ENCODE data around the gene LONRF2. TPM values are rescaled to one million over a fixed set of nuclear protein-coding genes. Genes with fewer than 3 reads are reported as not detected.

Gene LONRF2
- total RNA-seq, 2 experiments from 2014 or later = 0.02 TPM; not detected in 1

GRCh38 chr2:100247256-100248043 is 74.9 kb downstream of the LONRF2 start:
- DNase-seq = no peak
- ChIA-PET POLR2A (no interaction called here), CTCF (interaction anchor here (0.6 to 1.5 kb wide), 2 partner anchors 15 to 500 kb away, joined by 3 to 8 read pairs; no protein-coding TSS in a partner anchor)
- H3K27ac Mint-ChIP-seq = no peak overlapping the region
- H3K4me1 Mint-ChIP-seq (ENCODE audit: low read depth) = no peaks in the 10 kb centered on the region
- H3K36me3 Mint-ChIP-seq = no peaks in the 10 kb centered on the region
- intact Hi-C loops (cut with micrococcal nuclease) = no loop called here
- no peaks in the 10 kb centered on the region for H3K9me3 Mint-ChIP-seq
- no peak overlapping the region for H3K4me3 Mint-ChIP-seq
- H3K27me3 Mint-ChIP-seq = peaks cover 7% of the 10 kb centered on the region

DNA sequence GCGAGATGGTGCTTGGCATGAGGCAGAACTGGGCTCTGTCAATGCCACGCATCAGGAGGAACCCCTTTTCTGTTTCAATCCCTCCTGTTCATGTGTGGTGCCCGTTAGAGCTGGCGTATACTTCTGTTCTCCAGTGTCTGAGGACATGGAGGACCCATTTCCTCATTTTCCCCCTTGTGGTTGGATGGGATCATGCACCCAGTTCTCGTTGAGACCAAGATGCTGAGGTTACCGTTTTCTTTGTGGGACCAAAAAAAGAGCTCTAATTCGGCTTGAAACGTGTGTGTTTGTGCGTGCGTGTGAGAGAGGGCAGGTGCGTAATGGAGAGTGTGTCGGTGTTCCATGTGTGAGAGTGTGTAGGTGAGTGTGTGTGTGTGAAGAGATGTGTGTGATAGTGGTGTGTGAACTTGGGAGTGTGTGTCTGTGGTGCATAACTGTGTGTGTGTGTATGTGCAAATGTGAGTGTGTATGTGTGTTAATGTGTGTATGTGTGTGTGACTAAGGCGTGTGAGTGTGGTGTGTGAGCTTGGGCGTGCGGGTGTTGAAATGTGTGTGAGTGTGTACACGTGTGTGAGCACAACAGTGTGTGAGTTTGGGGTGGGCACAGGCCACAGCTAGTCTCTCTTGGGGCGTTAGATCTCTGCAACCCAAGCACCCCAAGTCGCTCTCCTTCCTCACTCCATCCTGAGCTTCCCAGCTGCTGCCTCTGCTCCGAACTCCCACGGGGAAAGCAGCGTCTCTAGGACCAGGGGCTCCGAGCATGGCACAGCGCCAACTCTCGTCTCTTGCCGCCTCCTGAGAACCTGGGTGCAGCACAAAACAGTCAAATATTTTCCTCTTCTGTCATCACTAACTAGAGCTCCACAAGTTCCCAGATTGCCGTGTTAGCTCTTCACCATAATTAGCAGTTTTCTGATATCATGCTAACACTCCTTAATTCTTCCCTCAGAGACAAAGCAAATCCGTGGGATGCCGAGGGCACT is 75.8 kb downstream of the LONRF2 start:
- H3K27me3 Mint-ChIP-seq = peaks cover 7% of the 10 kb centered on the region
- intact Hi-C loops (cut with micrococcal nuclease) = no loop called here
- no peaks in the 10 kb centered on the region for H3K4me1 Mint-ChIP-seq (ENCODE audit: low read depth)
- POLR2A ChIA-PET = no interaction called here
- CTCF ChIA-PET = interaction anchor here (0.5 to 2.7 kb wide), 5 partner anchors 16 to 1975 kb away, joined by 3 to 19 read pairs (median 6); no protein-coding TSS in a partner anchor
- H3K9me3 Mint-ChIP-seq = no peaks in the 10 kb centered on the region
- H3K36me3 Mint-ChIP-seq = no peaks in the 10 kb centered on the region
- DNase-seq = no peak
- no peak overlapping the region for H3K27ac Mint-ChIP-seq
- H3K4me3 Mint-ChIP-seq = no peak overlapping the region

- CTCF ChIA-PET = interaction anchor here (1.3 to 2.7 kb wide), 2 partner anchors 427 to 686 kb away, joined by 6 to 19 read pairs; no protein-coding TSS in a partner anchor
Measured at GRCh38 chr2:100245681-100246080, 76.6 kb downstream of the LONRF2 start.

DNA sequence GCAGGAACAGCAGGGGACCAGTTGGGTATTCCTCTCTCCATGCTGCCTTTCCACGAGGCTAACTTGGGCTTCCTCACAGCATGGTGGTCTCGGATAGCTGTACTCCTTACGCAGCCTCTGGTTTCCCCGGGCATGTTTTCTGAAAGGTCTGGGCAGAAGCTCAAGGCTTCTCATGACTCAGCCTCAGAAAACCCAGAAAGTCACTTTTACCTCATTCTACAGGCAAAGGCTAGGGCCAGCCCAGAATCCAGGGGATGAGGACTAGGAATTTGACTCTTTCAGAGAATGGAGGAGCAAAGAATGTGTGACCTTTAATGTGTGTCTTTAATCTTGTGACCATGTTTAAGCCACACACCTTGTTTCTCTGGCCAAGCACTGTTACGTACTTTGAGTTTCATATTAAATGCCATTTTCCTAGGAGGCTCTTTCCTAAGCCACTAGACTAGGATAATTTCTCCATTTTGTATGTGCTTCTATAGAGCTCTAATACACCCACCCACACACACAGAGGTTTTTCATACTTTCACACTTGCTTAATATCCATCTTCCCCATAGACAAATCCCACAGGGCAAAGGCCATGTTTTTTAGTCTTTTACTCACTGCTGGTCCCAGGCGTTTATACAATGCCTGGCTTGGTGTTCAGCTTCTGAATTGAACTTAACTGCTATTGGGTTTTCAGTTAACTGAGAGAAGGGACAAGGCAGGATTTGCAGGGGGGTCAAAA is 77.3 kb downstream of the LONRF2 start:
- CTCF ChIA-PET = interaction anchor here (1.3 to 2.7 kb wide), 2 partner anchors 426 to 685 kb away, joined by 6 to 19 read pairs; no protein-coding TSS in a partner anchor
- no peaks in the 10 kb centered on the region for H3K36me3 Mint-ChIP-seq

More at GRCh38 chr2:100245681-100246080, 76.6 kb downstream of the LONRF2 start:
- H3K4me1 Mint-ChIP-seq (ENCODE audit: low read depth) = no peaks in the 10 kb centered on the region
- peaks cover 7% of the 10 kb centered on the region for H3K27me3 Mint-ChIP-seq
- POLR2A ChIA-PET = no interaction called here
- H3K9me3 Mint-ChIP-seq = no peaks in the 10 kb centered on the region
- no peak for DNase-seq
- intact Hi-C loops (cut with micrococcal nuclease) = no loop called here
- H3K4me3 Mint-ChIP-seq = no peak overlapping the region
- H3K27ac Mint-ChIP-seq = no peak overlapping the region
- no peaks in the 10 kb centered on the region for H3K36me3 Mint-ChIP-seq

GRCh38 chr2:100243631-100244030 is 78.7 kb downstream of the LONRF2 start:
- CTCF ChIA-PET = no interaction called here
- Mint-ChIP-seq H3K4me3 (no peak overlapping the region), H3K4me1 (ENCODE audit: low read depth) (no peaks in the 10 kb centered on the region), H3K36me3 (no peaks in the 10 kb centered on the region), H3K27me3 (peaks cover 7% of the 10 kb centered on the region), H3K9me3 (no peaks in the 10 kb centered on the region), H3K27ac (no peak overlapping the region)
- DNase-seq = no peak
- intact Hi-C loops (cut with micrococcal nuclease) = loop anchor here (1.0 kb wide), 1 partner anchor 684 kb away; no protein-coding TSS in a partner anchor
- POLR2A ChIA-PET = no interaction called here

More for the DNA sequence above, 77.3 kb downstream of the LONRF2 start:
- POLR2A ChIA-PET = no interaction called here
- Mint-ChIP-seq H3K27ac (no peak overlapping the region), H3K9me3 (no peaks in the 10 kb centered on the region), H3K27me3 (peaks cover 7% of the 10 kb centered on the region), H3K4me3 (no peak overlapping the region), H3K4me1 (ENCODE audit: low read depth) (no peaks in the 10 kb centered on the region)
- no peak for DNase-seq
- intact Hi-C loops (cut with micrococcal nuclease) = no loop called here

DNA sequence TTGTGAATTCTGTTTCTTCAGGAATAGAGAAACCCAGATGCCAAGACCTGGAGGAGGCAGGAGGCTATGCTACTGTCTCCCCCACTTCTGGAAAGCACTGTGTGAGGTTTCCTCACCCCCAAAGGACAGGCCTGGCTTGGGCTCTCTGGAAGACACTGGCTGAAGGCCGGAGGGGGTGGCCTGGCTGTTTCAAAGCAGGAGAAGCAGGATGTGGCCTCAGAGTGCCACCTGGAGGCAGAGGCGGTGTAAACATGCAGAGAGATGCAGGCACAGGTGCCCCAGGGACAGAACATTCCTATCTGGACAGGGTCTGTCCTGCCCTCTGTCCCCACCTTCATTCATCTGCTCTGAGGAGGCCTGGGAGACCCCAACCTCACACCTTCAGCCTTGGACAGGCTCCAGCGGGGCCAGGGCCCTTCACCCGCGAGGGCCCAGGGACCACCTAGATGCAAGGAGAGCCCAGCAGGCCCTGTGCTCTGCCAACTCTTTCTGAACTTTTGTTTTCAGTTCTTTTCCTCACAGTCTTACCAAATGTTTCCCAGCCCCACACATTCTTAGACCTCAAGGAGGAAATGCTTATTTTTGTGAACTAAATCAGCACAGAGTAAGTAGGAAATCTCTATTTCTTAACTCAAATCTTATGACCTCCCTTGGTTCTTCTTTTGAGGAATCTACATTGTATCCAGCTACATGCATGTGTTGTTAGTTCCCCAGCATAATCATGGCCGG is 79.2 kb downstream of the LONRF2 start:
- peak; percentile 67 for DNase-seq
- ChIA-PET POLR2A (no interaction called here), CTCF (no interaction called here)
- Mint-ChIP-seq H3K4me3 (no peak overlapping the region), H3K4me1 (ENCODE audit: low read depth) (no peaks in the 10 kb centered on the region), H3K36me3 (no peaks in the 10 kb centered on the region), H3K9me3 (no peaks in the 10 kb centered on the region), H3K27me3 (peaks cover 6% of the 10 kb centered on the region), H3K27ac (no peak overlapping the region)
- intact Hi-C loops (cut with micrococcal nuclease) = loop anchor here (1.0 kb wide), 1 partner anchor 684 kb away; no protein-coding TSS in a partner anchor

DNA sequence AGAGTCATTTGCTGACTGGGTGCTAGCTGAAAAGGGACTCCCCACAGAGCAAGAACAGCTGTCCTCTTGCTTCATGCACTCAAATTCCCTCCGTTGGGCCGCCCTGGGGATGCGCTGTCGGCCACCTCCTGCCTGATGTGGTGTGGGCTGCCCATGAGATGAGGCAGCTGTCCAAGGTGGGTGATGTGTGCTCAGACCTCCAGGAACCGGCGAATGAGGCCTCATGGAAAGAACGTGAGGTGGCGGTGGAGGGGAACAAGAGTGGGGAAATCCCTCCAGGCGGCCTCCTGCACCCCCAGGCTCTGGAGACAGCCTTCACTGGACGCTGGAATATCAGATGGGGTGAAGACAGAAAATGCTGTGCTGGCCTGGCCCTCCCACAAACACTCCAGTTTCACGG is 79.8 kb downstream of the LONRF2 start:
- DNase-seq = no peak
- CTCF ChIA-PET = interaction anchor here (0.7 to 1.5 kb wide), 5 partner anchors 139 to 685 kb away, joined by 3 to 6 read pairs (median 3); no protein-coding TSS in a partner anchor
- H3K36me3 Mint-ChIP-seq = no peaks in the 10 kb centered on the region
- H3K4me1 Mint-ChIP-seq (ENCODE audit: low read depth) = no peaks in the 10 kb centered on the region
- intact Hi-C loops (cut with micrococcal nuclease) = no loop called here
- no peak overlapping the region for H3K4me3 Mint-ChIP-seq
- no peak overlapping the region for H3K27ac Mint-ChIP-seq
- peaks cover 4% of the 10 kb centered on the region for H3K27me3 Mint-ChIP-seq
- POLR2A ChIA-PET = no interaction called here
- no peaks in the 10 kb centered on the region for H3K9me3 Mint-ChIP-seq

DNA sequence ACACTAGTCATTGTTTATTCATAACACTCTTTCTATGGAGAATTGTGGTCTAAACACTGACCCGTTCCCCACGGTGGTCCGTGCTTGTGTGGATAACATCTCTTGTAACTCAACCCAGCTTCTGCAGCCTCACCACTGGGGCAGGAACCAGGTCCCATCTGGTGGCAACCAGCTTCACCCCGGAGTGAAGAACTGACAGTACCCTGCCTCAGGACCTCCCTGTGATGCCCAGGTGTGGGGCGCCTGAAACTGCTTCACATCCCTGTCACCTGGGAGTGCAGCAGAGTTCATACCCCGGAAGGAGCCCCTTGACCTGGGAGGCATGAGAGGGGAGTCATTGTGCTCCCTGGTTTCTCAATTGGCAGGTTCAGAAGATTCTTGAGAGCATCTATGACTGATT is 81.1 kb downstream of the LONRF2 start:
- H3K27ac Mint-ChIP-seq = no peak overlapping the region
- no peaks in the 10 kb centered on the region for H3K36me3 Mint-ChIP-seq
- peaks cover under 1% of the 10 kb centered on the region for H3K27me3 Mint-ChIP-seq
- intact Hi-C loops (cut with micrococcal nuclease) = no loop called here
- no peak overlapping the region for H3K4me3 Mint-ChIP-seq
- no peaks in the 10 kb centered on the region for H3K4me1 Mint-ChIP-seq (ENCODE audit: low read depth)
- ChIA-PET POLR2A (no interaction called here), CTCF (interaction anchor here (1.0 to 1.7 kb wide), 3 partner anchors 140 to 682 kb away, joined by 3 to 6 read pairs (median 5); no protein-coding TSS in a partner anchor)
- H3K9me3 Mint-ChIP-seq = no peaks in the 10 kb centered on the region
- DNase-seq = no peak

DNA sequence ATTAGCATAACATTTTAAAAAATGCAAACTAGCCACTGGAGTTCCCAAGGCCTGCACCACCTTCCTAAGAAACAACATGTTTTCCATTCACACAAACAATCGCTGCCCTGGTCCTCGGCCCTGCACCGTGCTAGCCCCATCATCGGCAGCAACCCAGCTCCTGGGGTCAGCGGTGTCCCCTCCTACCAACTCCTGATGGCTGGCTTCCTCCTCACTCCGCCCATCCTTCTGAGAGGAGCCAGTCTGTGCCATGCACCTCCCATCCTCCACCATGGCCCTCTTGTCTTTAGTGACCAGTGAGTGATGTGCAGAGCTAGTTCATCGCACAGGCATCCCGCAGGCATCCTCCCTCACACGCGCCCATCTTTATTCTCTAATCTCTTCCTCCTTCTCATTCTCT is 81.9 kb downstream of the LONRF2 start:
- H3K27me3 Mint-ChIP-seq = no peaks in the 10 kb centered on the region
- POLR2A ChIA-PET = no interaction called here
- H3K36me3 Mint-ChIP-seq = no peaks in the 10 kb centered on the region
- no peak for DNase-seq
- H3K27ac Mint-ChIP-seq = no peak overlapping the region
- no peak overlapping the region for H3K4me3 Mint-ChIP-seq
- intact Hi-C loops (cut with micrococcal nuclease) = no loop called here
- no peaks in the 10 kb centered on the region for H3K9me3 Mint-ChIP-seq
- CTCF ChIA-PET = interaction anchor here (1.1 to 1.7 kb wide), 2 partner anchors 141 to 681 kb away, joined by 3 to 6 read pairs; no protein-coding TSS in a partner anchor
- peaks cover 2% of the 10 kb centered on the region for H3K4me1 Mint-ChIP-seq (ENCODE audit: low read depth)

DNA sequence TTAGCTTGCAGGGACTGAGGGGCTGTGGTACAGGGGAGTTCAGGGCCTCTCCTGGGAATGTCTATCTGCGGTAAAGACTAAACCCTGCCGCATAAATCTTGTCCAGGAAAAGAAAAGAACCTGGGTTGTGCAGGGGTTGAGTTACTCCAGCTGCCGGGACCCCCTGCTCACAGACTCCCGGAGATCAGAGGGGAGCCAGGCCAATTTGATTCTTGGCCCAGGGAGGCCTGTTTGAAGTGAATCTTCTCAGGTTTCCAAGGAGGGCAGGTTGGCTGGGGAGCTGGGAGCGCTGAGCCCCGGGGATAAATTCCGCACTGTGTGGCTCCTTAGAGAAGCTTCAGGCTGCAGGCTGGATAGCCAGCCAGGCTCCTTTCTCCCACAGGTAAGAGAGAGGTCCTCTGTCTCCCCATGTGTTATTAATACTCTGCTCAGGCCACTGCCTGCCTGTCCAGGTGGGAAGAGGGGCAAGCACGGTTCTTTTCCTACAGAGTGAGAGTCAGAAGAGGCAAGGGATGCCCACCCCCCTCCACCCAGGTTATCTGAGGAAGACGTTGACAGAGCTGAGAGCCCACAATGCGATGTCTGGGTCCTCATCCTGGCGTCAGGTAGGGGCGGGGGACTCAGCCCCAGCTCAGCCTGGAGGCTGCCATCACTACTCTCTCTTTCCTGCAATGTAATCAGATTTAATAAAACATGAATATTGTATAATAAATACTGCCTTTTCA is 82.7 kb downstream of the LONRF2 start:
- Mint-ChIP-seq H3K4me3 (no peak overlapping the region), H3K36me3 (no peaks in the 10 kb centered on the region), H3K27me3 (no peaks in the 10 kb centered on the region), H3K9me3 (no peaks in the 10 kb centered on the region), H3K27ac (no peak overlapping the region), H3K4me1 (ENCODE audit: low read depth) (peaks cover 9% of the 10 kb centered on the region)
- CTCF ChIA-PET = interaction anchor here (0.5 to 1.7 kb wide), 4 partner anchors 22 to 680 kb away, joined by 3 to 6 read pairs (median 3); no protein-coding TSS in a partner anchor
- DNase-seq = no peak
- POLR2A ChIA-PET = no interaction called here
- intact Hi-C loops (cut with micrococcal nuclease) = no loop called here
